Fibroblast of pulmonary artery (primary cell): ENCODE results near the gene SLFNL1.

Experiments used
- DNase-seq: peaks from one replicate; pipeline ENCODE4 v3.0.0-alpha.2; 2010; ENCODE audit warnings: low read depth
- H3K4me3 ChIP-seq: replicated peaks from 2 replicates; pipeline ENCODE4 v1.5.1; 2011; ENCODE audit warnings: low read depth, mild to moderate bottlenecking, control low read depth, low read length, moderate library complexity
- CTCF ChIP-seq: IDR thresholded peaks from 2 replicates; pipeline ENCODE4 v1.5.1; 2011; ENCODE audit warnings: mild to moderate bottlenecking, control low read depth, low read length, inconsistent platforms; ENCODE audit errors: missing control alignments

Gene SLFNL1

GRCh38 chr1:41015281-41015896 is 6.1 kb downstream of the SLFNL1 start:
- H3K4me3 ChIP-seq: no peak overlapping the region
- no peak for TF ChIP-seq CTCF
- DNase-seq: no peak

GRCh38 chr1:41014871-41015270 is 6.7 kb downstream of the SLFNL1 start:
- DNase-seq: no peak
- H3K4me3 ChIP-seq: no peak overlapping the region
- no peak for TF ChIP-seq CTCF

- no peak for TF ChIP-seq CTCF
- DNase-seq: peak; percentile 60
- H3K4me3 ChIP-seq: no peak overlapping the region
These were observed 7.7 kb downstream of the SLFNL1 start for GRCh38 chr1:41013796-41014195.

GRCh38 chr1:41013024-41013423 is 8.5 kb downstream of the SLFNL1 start:
- H3K4me3 ChIP-seq: no peak overlapping the region
- TF ChIP-seq CTCF: no peak
- no peak for DNase-seq

- DNase-seq: no peak
- no peak for TF ChIP-seq CTCF
- no peak overlapping the region for H3K4me3 ChIP-seq
These were observed 11.2 kb downstream of the SLFNL1 start for GRCh38 chr1:41010345-41010744.

- no peak for DNase-seq
- no peak for TF ChIP-seq CTCF
- H3K4me3 ChIP-seq: no peak overlapping the region
These were observed 12.1 kb downstream of the SLFNL1 start for GRCh38 chr1:41009466-41009865.
